Measurements from ENCODE around the gene CD82.

The CD82 gene

DNA sequence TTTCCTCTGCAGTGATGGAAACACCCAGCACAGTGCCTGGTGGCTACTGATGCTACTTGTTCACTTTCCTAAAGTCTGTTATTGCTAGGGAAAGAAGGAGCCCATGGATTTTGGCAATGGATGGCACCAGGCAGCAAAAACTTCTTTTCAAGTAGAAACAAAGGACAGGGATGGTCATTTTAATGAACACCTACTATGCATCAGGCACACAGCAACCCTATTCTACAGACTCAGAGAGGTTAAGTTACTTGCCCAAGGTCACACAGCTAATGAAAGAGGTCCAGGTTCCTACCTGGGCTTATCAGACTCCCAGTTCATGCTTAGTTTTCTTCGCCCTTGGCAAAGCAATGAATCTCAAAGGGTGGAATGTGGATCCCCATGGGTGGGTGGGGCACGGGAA, 36.9 kb upstream of the CD82 start:
- no peak overlapping the region for H3K4me3 ChIP-seq (ENCODE audit: low read length)
- no peak for TF ChIP-seq ZNF274 (IDR thresholded peaks at IDR 0.05; ENCODE audit: low read depth, low read length)

DNA sequence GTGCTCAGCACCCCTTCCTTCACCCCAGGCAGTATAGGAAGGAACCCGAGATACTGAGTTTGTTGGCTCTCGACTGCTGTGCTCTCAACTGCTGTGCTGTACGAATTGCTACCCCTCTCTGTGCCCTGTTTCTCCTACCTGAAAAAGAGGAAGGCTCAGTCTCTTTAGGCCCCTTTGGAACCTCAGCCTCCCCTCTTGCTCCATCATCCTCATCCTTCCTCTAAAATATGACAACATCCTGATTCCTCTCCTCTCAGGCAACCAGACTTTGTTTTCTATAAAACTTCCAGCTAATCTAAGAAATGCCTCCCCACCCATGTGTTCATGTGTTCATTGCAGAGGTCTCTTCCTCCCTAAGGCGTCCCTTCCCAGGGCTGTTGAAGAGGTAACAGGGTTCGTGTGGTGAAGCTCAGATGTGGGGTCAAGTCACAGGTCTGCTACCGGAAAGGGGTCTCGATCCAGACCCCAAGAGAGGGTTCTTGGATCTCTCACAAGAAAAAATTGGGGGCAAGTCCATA, 35.5 kb upstream of the CD82 start:
- no peak for TF ChIP-seq ZNF274 (IDR thresholded peaks at IDR 0.05; ENCODE audit: low read depth, low read length)

GRCh38 chr11:44530413-44531115, 34.9 kb upstream of the CD82 start:
- no peak overlapping the region for H3K4me3 ChIP-seq (ENCODE audit: low read length)
- TF ChIP-seq ZNF274 (IDR thresholded peaks at IDR 0.05; ENCODE audit: low read depth, low read length): no peak

More for the DNA sequence above, 35.5 kb upstream of the CD82 start:
- H3K4me3 ChIP-seq (ENCODE audit: low read length): no peak overlapping the region

GRCh38 chr11:44531116-44531504, 34.4 kb upstream of the CD82 start:
- no peak overlapping the region for H3K4me3 ChIP-seq (ENCODE audit: low read length)
- TF ChIP-seq ZNF274 (IDR thresholded peaks at IDR 0.05; ENCODE audit: low read depth, low read length): no peak

GRCh38 chr11:44531636-44532035, 33.8 kb upstream of the CD82 start:
- H3K4me3 ChIP-seq (ENCODE audit: low read length): no peak overlapping the region
- TF ChIP-seq ZNF274 (IDR thresholded peaks at IDR 0.05; ENCODE audit: low read depth, low read length): no peak

- no peak for TF ChIP-seq ZNF274 (IDR thresholded peaks at IDR 0.05; ENCODE audit: low read depth, low read length)
- H3K4me3 ChIP-seq (ENCODE audit: low read length): no peak overlapping the region
Measured at GRCh38 chr11:44532809-44533208, 32.7 kb upstream of the CD82 start.

GRCh38 chr11:44533921-44534711, 31.3 kb upstream of the CD82 start:
- no peak for TF ChIP-seq ZNF274 (IDR thresholded peaks at IDR 0.05; ENCODE audit: low read depth, low read length)
- no peak overlapping the region for H3K4me3 ChIP-seq (ENCODE audit: low read length)

DNA sequence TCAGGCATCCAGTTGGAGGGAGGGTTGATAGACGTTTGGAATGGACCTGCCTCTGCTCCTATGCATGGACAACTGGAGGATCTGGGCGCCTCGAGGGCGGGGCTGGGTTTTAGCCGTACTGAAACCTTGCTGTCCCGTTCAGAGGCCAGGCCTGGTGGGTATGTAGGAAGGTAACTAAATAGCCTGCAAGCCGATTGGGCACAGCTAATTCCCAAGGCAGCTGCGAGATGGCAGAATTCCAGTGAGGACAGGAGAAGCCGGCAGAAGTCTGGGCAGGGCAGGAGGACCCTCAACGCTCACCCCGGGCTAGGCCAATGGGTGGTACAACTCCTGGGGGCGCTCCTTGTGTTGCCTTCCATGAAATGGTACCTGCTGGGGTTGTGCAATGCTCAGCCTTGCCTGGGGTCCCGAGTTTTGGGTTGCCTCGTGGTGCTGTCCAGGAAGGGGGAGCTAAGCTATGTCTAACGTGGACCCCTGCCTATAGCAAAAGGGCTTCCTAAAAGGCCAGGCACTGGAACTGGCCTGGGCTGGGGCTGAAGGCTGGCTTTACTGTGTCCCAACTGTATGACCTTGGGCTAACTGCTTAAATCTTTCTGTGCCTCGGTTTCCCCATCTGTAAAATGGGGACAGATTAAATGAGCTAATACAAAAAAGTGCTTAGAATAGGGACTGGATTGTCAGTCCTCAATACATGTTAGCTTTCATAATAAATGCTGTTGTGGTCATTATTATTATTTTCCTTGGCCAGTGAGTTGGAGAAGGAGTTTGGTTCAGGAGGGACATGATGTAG, 30.1 kb upstream of the CD82 start:
- TF ChIP-seq ZNF274 (IDR thresholded peaks at IDR 0.05; ENCODE audit: low read depth, low read length): no peak
- no peak overlapping the region for H3K4me3 ChIP-seq (ENCODE audit: low read length)

DNA sequence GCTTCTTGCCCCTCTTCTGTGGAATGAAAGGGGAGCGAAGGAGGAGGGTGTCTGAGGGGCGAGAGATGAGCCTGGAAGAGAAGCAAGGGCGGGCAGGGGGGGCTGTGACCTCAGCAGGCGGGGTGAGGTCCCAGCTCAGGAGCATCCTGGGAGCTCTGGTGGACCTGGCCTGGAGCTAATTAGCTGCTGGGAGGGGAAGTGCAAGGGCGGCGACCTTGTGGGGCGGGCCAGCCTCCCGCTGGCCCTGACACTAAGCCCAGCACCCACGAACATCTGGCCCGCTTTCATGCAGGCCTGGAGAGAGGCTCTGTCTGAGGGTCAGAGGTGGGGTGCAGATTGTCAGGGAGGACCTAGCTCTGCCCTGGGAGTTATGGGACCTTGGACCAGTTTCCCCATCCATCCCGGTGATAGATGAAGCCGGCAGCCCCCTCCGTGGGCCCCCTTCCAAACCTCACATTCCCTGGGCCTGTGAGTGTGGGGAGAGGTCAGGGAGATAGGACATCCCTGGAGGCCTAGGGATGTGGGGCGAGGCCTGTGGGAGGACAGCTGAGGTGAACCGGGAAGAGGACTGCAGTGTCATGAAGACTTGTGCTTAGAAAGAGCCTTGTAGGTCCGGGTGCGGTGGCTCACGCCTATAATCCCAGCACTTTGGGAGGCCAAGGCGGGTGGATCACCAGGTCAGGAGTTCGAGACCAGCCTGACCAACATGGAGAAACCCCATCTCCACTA, 28.5 kb upstream of the CD82 start:
- no peak for TF ChIP-seq ZNF274 (IDR thresholded peaks at IDR 0.05; ENCODE audit: low read depth, low read length)
- no peak overlapping the region for H3K4me3 ChIP-seq (ENCODE audit: low read length)

DNA sequence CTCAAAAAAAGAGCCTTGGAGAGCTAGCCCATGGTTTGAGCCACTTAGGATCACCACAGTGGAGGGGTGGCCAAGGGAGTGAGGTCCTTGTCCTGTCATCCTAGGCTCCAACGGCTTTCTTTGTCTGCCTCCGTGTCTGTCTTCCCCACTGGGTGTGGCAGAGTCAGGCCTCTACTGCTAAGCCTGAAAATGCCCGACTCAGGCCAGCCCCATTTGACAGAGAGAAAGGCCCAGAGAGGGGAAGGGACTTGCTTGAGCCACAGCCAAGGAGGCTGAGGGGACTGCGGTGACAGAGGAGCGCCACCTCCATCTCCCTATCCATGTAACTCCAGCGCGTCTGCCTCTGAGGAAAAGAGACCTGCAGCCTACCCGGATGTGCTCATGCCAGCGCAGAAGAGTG, 27.8 kb upstream of the CD82 start:
- no peak for TF ChIP-seq ZNF274 (IDR thresholded peaks at IDR 0.05; ENCODE audit: low read depth, low read length)
- H3K4me3 ChIP-seq (ENCODE audit: low read length): no peak overlapping the region

DNA sequence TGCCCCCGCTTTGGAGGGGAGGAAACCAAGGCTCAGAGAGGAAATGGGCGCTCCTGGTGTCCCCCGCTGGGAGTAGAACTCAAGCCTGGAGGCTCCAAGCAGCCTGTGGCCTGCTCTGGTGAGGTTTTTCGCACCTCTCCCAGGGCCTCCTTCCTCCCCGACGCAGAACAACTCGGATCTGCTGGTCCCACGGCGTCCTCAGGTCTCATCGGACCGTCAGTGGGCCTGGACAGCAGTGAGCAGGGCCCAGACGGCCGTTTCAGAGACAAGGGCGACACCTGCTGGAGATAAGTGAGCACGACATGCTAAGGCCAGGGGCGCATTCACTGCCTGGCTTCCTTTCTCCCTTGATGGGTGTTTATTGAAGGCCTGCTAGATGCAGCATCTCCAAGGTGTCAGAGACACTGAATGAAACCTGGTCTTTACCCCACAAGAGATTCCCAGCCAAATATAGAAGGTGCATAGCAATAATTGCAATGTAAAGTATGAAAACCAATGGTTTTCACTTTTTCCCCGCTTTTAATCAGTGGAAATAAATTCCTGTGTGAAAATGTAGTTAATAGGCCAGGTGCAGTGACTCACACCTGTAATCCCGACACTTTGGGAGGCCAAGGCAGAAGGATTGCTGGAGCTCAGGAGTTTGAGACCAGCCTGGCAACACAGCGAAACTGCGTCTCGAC, 26.9 kb upstream of the CD82 start:
- no peak for TF ChIP-seq ZNF274 (IDR thresholded peaks at IDR 0.05; ENCODE audit: low read depth, low read length)
- H3K4me3 ChIP-seq (ENCODE audit: low read length): no peak overlapping the region

- no peak for TF ChIP-seq ZNF274 (IDR thresholded peaks at IDR 0.05; ENCODE audit: low read depth, low read length)
- no peak overlapping the region for H3K4me3 ChIP-seq (ENCODE audit: low read length)
Measured at GRCh38 chr11:44539971-44540370, 25.5 kb upstream of the CD82 start.

- TF ChIP-seq ZNF274 (IDR thresholded peaks at IDR 0.05; ENCODE audit: low read depth, low read length): no peak
- no peak overlapping the region for H3K4me3 ChIP-seq (ENCODE audit: low read length)
Measured at GRCh38 chr11:44540667-44541066, 24.8 kb upstream of the CD82 start.
